HG02981 (cell line): ENCODE measurements around the gene TMPRSS7.
"Not testable (repeated sequence)": the region's sequence is repeated elsewhere in the genome, so short reads cannot be mapped to it uniquely, and the experiment has no call there.

ENCODE experiments used
- ATAC-seq: cut with Tn5 transposase; IDR thresholded peaks from one replicate; pipeline ENCODE4 v1.9.1; 2021; ENCODE audit warnings: mild to moderate bottlenecking, moderate library complexity; ENCODE audit not compliant: unreplicated experiment

TMPRSS7 gene

GRCh38 chr3:112053229-112053628, 18.7 kb downstream of the TMPRSS7 start:
- ATAC-seq = no peak

DNA sequence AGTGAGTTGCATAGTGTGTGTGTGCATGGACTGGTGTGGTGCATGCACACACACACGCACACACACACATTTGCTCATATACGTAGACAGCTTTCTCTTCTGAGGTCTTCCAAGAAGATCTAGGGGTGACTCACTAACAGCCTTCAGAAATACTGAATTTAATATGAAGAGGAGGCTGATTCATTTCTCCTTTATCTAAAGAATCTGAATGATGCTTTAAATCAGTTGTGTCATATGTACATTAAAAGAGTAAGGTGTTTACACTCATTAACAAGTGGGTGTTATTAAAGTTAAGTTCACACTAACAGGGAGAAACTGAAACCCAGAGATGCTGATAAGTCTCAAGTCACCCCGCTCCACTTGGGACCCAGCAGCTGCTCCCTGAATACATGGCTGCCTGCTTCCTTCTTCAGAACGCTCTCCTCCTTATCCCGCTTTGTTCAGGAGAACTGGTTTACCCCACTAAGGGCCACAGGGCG, 22.0 kb downstream of the TMPRSS7 start:
- ATAC-seq = no peak

GRCh38 chr3:112059497-112059896, 25.0 kb downstream of the TMPRSS7 start:
- no peak for ATAC-seq

GRCh38 chr3:112061152-112061551, 26.6 kb downstream of the TMPRSS7 start:
- no peak for ATAC-seq

- ATAC-seq = not testable (repeated sequence)
These were observed 38.0 kb downstream of the TMPRSS7 start for GRCh38 chr3:112072387-112073060.

DNA sequence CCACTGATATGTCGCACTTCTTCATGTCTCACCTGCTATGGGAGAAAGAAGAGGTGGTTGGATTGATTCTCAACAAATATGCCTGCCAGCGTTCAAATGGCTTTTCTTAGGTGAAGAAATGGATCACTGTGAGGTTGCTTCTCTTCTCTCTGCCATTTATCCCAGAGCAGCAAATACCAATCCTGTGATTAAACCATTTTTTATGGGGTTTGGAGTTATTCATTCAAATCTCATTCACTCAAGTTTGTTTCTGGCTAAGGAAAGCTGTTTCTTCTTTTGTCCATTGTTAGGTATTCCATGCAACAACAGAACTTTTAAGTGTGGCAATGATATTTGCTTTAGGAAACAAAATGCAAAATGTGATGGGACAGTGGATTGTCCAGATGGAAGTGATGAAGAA, 39.5 kb downstream of the TMPRSS7 start:
- no peak for ATAC-seq

- ATAC-seq = peak; percentile 81
These were observed 40.3 kb downstream of the TMPRSS7 start for GRCh38 chr3:112074616-112075497.

- ATAC-seq = no peak
These were observed 43.9 kb downstream of the TMPRSS7 start for GRCh38 chr3:112078125-112079083.

DNA sequence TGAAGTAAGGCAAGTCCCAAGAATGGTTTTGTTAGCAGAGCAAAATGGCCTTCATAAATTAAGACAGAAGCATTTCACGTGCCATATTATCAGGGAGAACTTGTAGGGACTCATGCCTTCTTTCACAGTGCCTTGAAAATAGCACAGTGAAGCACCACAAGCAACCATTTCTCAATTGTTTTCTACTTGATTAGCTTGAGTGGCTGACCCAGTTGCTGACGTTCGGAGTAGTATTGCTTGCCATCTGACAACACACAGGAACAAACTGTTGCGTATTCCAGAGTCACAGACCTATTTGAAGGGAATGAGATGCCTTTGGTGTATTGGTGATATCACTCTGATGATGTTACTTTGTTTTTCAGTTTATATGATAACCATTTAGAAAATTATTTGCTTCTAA, 48.7 kb downstream of the TMPRSS7 start:
- no peak for ATAC-seq

GRCh38 chr3:112084980-112085705, 50.6 kb downstream of the TMPRSS7 start:
- ATAC-seq = no peak

DNA sequence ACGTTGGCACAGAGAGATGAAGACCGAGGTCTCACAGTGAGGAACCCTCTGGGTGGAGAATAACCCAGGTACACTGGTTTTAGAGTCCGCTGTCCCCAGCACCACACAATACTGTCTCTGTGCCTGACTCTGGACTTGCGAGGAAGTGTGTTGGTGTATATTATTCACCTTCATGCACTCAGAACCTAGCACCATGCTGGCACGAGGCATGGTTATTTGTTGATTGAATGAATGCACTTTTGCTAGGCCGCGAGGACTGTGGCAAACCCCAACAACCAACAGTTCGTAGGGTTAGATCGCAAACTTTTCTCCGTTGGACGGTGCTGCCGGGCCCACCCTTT, 51.2 kb downstream of the TMPRSS7 start:
- no peak for ATAC-seq

- ATAC-seq = peak; percentile 67
These were observed 51.7 kb downstream of the TMPRSS7 start, which contains the start of gene C3orf52 for GRCh38 chr3:112086076-112086854. Gene C3orf52, plus strand, starts transcription at chr3:112086389. Its CDS starts 19 bp downstream, at chr3:112086408.

DNA sequence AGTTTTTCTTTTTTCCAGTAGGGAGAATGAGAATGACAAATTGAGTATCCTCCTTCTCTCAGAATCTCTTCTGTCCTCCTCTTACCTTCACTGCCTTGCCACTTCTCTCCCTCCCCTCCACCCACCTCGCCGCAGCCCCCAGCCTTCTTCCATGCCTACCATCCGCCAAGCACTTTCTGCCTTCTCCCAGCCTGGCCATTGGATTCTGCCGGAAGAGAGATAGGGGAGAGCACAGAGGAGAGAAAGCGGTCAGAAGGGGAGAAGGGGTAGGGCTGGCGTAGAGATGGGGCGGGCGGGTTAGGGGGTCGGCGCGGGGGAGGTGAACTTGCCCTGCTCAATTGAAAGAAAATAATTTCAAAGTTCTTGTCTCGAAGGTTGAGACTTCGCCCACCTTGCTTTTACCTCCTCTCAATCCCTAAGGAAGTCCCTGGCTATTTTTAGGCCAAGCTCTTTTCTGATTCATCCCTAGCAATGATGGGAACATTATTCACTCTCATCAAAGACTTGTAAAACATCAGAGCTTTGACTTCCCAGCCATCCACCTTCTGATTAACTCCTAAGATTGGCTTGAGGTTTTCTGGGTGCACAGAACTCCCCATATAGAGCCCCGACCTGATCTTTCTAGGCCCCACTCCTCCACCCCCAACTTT, 52.5 kb downstream of the TMPRSS7 start:
- ATAC-seq = no peak

GRCh38 chr3:112087746-112088145, 53.2 kb downstream of the TMPRSS7 start:
- no peak for ATAC-seq

GRCh38 chr3:112088944-112089343, 54.4 kb downstream of the TMPRSS7 start:
- no peak for ATAC-seq

- ATAC-seq = no peak
These were observed 55.7 kb downstream of the TMPRSS7 start for GRCh38 chr3:112089956-112090886.

DNA sequence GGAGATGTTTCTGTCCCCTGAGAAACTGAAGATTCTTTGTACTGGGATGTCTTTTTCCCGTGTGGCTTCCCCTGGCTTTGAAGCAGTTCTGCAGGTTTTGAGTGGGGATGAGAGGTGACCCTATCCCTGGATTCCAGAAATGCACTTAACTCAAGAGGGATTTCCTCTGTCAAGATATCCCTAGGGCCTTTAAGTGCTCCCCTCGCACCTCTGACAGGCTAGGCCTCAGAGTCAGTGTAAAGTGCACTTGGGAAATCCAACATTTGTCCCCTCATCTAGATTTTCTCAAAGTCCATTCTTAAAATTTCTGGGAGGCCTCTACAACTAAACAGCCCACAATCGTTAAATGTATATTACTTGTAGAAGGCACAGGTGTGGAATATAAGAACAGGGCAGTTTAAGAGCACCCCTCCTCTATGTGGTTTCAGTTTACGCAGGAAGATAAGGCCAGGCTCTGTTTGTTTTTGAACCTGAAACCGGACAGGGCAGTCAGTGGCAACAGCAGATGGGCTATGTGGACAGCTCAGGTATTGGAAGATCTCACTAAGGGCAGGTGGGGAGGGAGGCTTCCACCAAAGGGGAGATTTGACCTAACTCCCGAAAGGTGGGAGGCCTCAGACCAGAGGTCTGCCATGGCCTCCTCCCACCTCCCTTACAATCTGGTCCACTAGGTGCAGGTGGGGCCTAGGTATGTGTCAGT, 56.5 kb downstream of the TMPRSS7 start:
- ATAC-seq = no peak
